Peyer's patch (tissue), 4 donors: ENCODE data around the gene SH3YL1. TPM values are rescaled to one million over a fixed set of nuclear protein-coding genes. Genes with fewer than 3 reads are reported as not detected.

ENCODE experiments used
- DNase-seq, 3 donors: peaks; one replicate each; pipeline ENCODE4 v3.0.0-alpha.2; 2017 to 2019
- H3K27ac ChIP-seq, 4 donors: fragments of 200-600 bp; sonication (generic); one replicate each; pipeline ENCODE4 v1.5.1; 2016 to 2019
- H3K27me3 ChIP-seq, 2 donors: fragments of 200-600 bp; sonication (generic); one replicate each; pipeline ENCODE4 v1.5.1; 2019
- H3K36me3 ChIP-seq, 3 donors: fragments of 200-600 bp; sonication (generic); one replicate each; pipeline ENCODE4 v1.5.1; 2016 to 2019
- H3K4me1 ChIP-seq, 4 donors: fragments of 200-600 bp; sonication (generic); one replicate each; pipeline ENCODE4 v1.5.1; 2016 to 2019
- H3K4me3 ChIP-seq, 4 donors: fragments of 200-600 bp; sonication (generic); 1 replicate in 3 of 4; 2 replicates in 1 of 4; pipeline ENCODE4 v1.5.1; 2016 to 2019; ENCODE audit warnings: mild to moderate bottlenecking in 1 of 4
- H3K9me3 ChIP-seq, 4 donors: fragments of 200-600 bp; sonication (generic); one replicate each; pipeline ENCODE4 v1.5.1; 2016 to 2019; ENCODE audit warnings: mild to moderate bottlenecking in 1 of 4
- CTCF ChIP-seq, 6 experiments: fragments of 450-650 bp in 4 of 6; fragments of 200-600 bp in 2 of 6; sonication (generic) in 1 of 6; IDR thresholded peaks; one replicate each; pipeline ENCODE4 v1.5.1; 2017 to 2019; ENCODE audit warnings: antibody characterized with exemption in 6 of 6, mild to moderate bottlenecking in 3 of 6, moderate library complexity in 1 of 6
- POLR2A ChIP-seq, 2 donors: fragments of 450-650 bp; IDR thresholded peaks; one replicate each; pipeline ENCODE4 v1.5.1; 2017; ENCODE audit warnings: antibody characterized with exemption in 2 of 2, mild to moderate bottlenecking in 2 of 2, moderate library complexity in 2 of 2
- total RNA-seq, 4 donors: library from RNA; depleted of rRNA; stranded (reverse); fragments of >200 nt; gene quantifications; one replicate each; pipeline ENCODE4 v1.1.0, GENCODE V29; 2016

SH3YL1 gene
- total RNA-seq, 4 donors from 2014 or later, result 60.2 to 163 (median 102) TPM

- Histone ChIP-seq H3K27me3 (no peaks in the 10 kb centered on the region), H3K4me3 (no peak overlapping the region), H3K9me3 (no peaks in the 10 kb centered on the region), H3K4me1 (peaks cover 0 to 27% (median 1%) of the 10 kb centered on the region in 4 donors), H3K36me3 (peaks cover 0 to 2% (median 0%) of the 10 kb centered on the region in 3 donors), H3K27ac (no peak overlapping the region)
- no peak for TF ChIP-seq CTCF (IDR thresholded peaks at IDR 0.05)
- no peak for TF ChIP-seq POLR2A (IDR thresholded peaks at IDR 0.05)
- no peak for DNase-seq
Measured at GRCh38 chr2:268323-268722, 4.5 kb upstream of the SH3YL1 start.

- H3K36me3 ChIP-seq, result no peaks in the 10 kb centered on the region
- no peaks in the 10 kb centered on the region for H3K9me3 ChIP-seq
- DNase-seq, result peak; percentile 92 to 99 (median 98)
- peaks cover 0 to 25% (median 1%) of the 10 kb centered on the region in 4 donors for H3K4me1 ChIP-seq
- TF ChIP-seq CTCF (IDR thresholded peaks at IDR 0.05), result no peak
- TF ChIP-seq POLR2A (IDR thresholded peaks at IDR 0.05), result peak; percentile 80 to 87
- H3K27ac ChIP-seq, result peak within 1 kb of the TSS; percentile 75 to 96 (median 91)
- H3K27me3 ChIP-seq, result no peaks in the 10 kb centered on the region
- peak within 1 kb of the TSS; percentile 59 to 92 (median 88) for H3K4me3 ChIP-seq
Measured at GRCh38 chr2:264493-265468, 949 bp upstream of the SH3YL1 start, which contains the start of gene ACP1. TSS of gene ACP1 (plus strand) at chr2:264947. CDS start at chr2:264965, 18 bp downstream.

GRCh38 chr2:263022-263738 lies 652 bp downstream of the SH3YL1 start:
- peaks cover 0 to 17% (median 1%) of the 10 kb centered on the region in 4 donors for H3K4me1 ChIP-seq
- H3K27ac ChIP-seq, result peak overlapping the region; percentile 75 to 96 (median 91)
- DNase-seq, result peak in 1 of 3 donors; percentile 55

GRCh38 chr2:262117-262516 lies 1.7 kb downstream of the SH3YL1 start:
- no peaks in the 10 kb centered on the region for H3K27me3 ChIP-seq
- H3K27ac ChIP-seq, result peak overlapping the region in 2 of 4 donors; percentile 40 to 96
- H3K36me3 ChIP-seq, result no peaks in the 10 kb centered on the region
- no peak for DNase-seq
- TF ChIP-seq POLR2A (IDR thresholded peaks at IDR 0.05) (no peak), CTCF (IDR thresholded peaks at IDR 0.05) (no peak)
- peaks cover 0 to 17% (median 1%) of the 10 kb centered on the region in 4 donors for H3K4me1 ChIP-seq
- H3K4me3 ChIP-seq, result no peak overlapping the region
- no peaks in the 10 kb centered on the region for H3K9me3 ChIP-seq

More at GRCh38 chr2:263022-263738, 652 bp downstream of the SH3YL1 start:
- Histone ChIP-seq H3K27me3 (no peaks in the 10 kb centered on the region), H3K9me3 (no peaks in the 10 kb centered on the region), H3K4me3 (peak overlapping the region; percentile 59 to 92 (median 88)), H3K36me3 (no peaks in the 10 kb centered on the region)
- no peak for TF ChIP-seq POLR2A (IDR thresholded peaks at IDR 0.05)

GRCh38 chr2:260507-261161 lies 3.2 kb downstream of the SH3YL1 start:
- no peak overlapping the region for H3K4me3 ChIP-seq
- peak overlapping the region in 2 of 4 donors; percentile 31 to 96 for H3K27ac ChIP-seq
- DNase-seq, result peak in 1 of 3 donors; percentile 55
- H3K36me3 ChIP-seq, result no peaks in the 10 kb centered on the region
- no peaks in the 10 kb centered on the region for H3K27me3 ChIP-seq
- H3K9me3 ChIP-seq, result no peaks in the 10 kb centered on the region
- no peak for TF ChIP-seq CTCF (IDR thresholded peaks at IDR 0.05)
- no peak for TF ChIP-seq POLR2A (IDR thresholded peaks at IDR 0.05)
- H3K4me1 ChIP-seq, result peaks cover 0 to 2% (median under 1%) of the 10 kb centered on the region in 4 donors
